ENCODE measurements around the gene SOBP. TPM values are rescaled to one million over a fixed set of nuclear protein-coding genes. Genes with fewer than 3 reads are reported as not detected.

Gene SOBP
- polyA plus RNA-seq, 1 donor = 4.6 TPM

DNA sequence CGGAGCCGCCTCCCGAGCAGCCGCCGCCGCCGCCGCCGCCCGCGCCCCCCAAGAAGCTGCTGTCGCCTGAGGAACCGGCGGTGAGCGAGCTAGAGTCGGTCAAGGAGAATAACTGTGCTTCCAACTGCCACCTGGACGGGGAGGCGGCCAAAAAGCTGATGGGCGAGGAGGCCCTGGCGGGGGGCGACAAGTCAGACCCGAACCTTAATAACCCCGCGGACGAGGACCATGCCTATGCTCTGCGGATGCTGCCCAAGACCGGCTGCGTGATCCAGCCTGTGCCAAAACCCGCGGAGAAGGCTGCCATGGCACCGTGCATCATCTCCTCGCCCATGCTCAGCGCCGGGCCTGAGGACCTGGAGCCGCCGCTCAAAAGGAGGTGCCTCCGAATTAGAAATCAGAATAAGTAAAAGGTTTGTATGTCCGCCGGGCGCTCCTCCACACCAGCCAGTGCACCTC is 145.2 kb downstream of the SOBP start:
- peaks cover 9% of the 10 kb centered on the region for H3K9me3 ChIP-seq (ENCODE audit: control insufficient read depth, low read depth, low read length)

DNA sequence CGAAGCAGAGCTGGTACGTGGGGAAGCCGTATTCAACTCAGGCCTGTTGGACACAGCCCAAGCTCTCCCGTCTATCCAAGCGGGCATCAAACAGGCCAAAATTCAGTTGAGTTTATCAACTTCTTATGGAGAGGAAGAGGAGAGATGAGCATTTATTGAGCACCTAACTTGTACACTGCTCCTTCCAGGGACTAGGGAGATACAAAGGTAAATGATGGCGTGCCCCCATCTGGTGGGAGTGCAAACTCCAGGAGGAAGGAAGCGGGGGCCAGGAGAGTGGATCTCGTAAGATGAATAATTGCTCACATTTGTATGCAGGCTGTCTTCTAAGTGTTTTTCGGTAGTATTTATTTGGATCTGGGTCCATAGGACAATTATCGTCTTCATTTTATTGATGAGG is 146.6 kb downstream of the SOBP start:
- peaks cover 46% of the 10 kb centered on the region for H3K27me3 ChIP-seq (ENCODE audit: control insufficient read depth, insufficient read depth, low read length)
- WGBS (ENCODE audit: insufficient coverage, low lambda C conversion rate) = 100% methylated on average over 1 of the region's 10 CpGs
- no peak overlapping the region for H3K27ac ChIP-seq (ENCODE audit: low read length)
- H3K4me1 ChIP-seq (ENCODE audit: control insufficient read depth, insufficient read depth, low read length) = peaks cover 2% of the 10 kb centered on the region
- H3K36me3 ChIP-seq (ENCODE audit: control insufficient read depth, insufficient read depth, low read length) = peaks cover 2% of the 10 kb centered on the region
- no peak overlapping the region for H3K4me3 ChIP-seq (ENCODE audit: low read length)
- no peak for DNase-seq
- H3K9me3 ChIP-seq (ENCODE audit: control insufficient read depth, low read depth, low read length) = peaks cover 9% of the 10 kb centered on the region

More for the DNA sequence above, 145.2 kb downstream of the SOBP start:
- no peak for DNase-seq
- Histone ChIP-seq H3K4me1 (ENCODE audit: control insufficient read depth, insufficient read depth, low read length) (peaks cover 2% of the 10 kb centered on the region), H3K27me3 (ENCODE audit: control insufficient read depth, insufficient read depth, low read length) (peaks cover 43% of the 10 kb centered on the region), H3K36me3 (ENCODE audit: control insufficient read depth, insufficient read depth, low read length) (no peaks in the 10 kb centered on the region), H3K27ac (ENCODE audit: low read length) (no peak overlapping the region), H3K4me3 (ENCODE audit: low read length) (no peak overlapping the region)
- no CpG with 5 or more reads among the region's 40 CpGs for WGBS (ENCODE audit: insufficient coverage, low lambda C conversion rate)

DNA sequence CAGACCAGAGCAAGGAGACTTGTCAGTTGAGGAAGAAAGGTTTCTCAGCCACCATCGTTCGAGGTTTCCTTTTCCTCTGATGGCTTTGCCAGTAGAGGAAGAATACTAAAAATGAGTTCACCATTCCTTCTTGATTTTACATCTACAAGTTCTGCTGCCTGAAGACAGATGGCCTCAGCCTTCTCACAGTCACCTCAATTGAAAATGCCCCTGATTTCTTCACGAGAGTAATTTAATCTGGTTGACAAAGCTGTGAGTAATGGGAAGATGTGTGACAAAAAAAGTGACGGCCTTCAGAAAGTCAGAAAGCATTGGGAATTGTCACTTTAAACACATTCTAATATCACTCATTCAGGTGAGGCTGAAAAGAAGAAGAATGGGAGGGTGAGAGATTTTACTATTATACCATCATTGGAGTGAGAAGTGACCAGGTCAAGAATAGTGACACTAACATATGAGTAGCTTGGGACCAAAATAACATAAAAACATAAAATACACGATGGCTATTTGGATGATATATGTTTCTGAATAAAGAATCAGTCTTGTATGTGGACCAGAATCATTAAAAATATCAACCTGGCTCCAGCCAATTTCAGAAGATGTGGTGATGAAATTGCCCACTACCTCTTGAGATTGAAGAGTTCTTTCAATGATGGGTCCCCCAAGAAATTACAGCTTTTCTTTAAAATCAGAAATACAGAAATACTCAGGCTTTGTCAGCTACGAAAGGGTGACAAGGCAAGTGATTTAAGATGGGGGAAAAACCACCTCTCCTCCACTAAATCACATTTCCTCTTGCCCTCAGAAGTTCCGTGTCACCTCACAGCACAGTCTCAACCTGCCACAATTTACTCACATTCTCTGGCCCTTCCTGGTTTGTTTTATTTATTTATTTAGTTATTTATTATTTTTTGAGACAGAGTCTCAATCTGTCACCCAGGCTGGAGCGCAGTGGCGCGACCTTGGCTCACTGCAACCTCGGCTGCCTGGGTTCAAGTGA is 147.7 kb downstream of the SOBP start:
- Histone ChIP-seq H3K27ac (ENCODE audit: low read length) (no peak overlapping the region), H3K27me3 (ENCODE audit: control insufficient read depth, insufficient read depth, low read length) (peaks cover 42% of the 10 kb centered on the region), H3K4me3 (ENCODE audit: low read length) (no peak overlapping the region), H3K4me1 (ENCODE audit: control insufficient read depth, insufficient read depth, low read length) (peaks cover 2% of the 10 kb centered on the region), H3K9me3 (ENCODE audit: control insufficient read depth, low read depth, low read length) (peaks cover 9% of the 10 kb centered on the region), H3K36me3 (ENCODE audit: control insufficient read depth, insufficient read depth, low read length) (peaks cover 3% of the 10 kb centered on the region)
- no CpG with 5 or more reads among the region's 11 CpGs for WGBS (ENCODE audit: insufficient coverage, low lambda C conversion rate)
- no peak for DNase-seq

DNA sequence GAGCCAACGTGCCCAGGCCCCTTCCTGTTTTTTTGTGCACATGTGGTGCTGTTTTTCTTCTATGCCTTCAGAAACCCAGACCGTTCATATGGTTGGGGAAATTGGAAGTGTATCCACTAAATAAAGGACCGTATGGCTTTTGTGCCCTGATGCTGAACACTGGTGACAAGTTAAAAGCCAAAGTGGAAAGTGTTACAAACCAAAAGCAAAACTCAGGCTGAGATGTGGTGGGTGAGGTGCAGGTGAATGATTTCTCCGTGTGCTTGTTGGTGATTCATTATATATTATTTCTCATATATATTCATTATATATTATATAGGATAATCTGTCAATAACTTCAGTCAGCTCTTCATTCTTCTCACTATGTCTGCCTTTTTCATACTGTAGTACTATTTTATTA is 148.6 kb downstream of the SOBP start:
- no peak for DNase-seq
- Histone ChIP-seq H3K4me1 (ENCODE audit: control insufficient read depth, insufficient read depth, low read length) (peaks cover 2% of the 10 kb centered on the region), H3K27ac (ENCODE audit: low read length) (no peak overlapping the region), H3K36me3 (ENCODE audit: control insufficient read depth, insufficient read depth, low read length) (peaks cover 3% of the 10 kb centered on the region), H3K9me3 (ENCODE audit: control insufficient read depth, low read depth, low read length) (peaks cover 9% of the 10 kb centered on the region), H3K4me3 (ENCODE audit: low read length) (no peak overlapping the region), H3K27me3 (ENCODE audit: control insufficient read depth, insufficient read depth, low read length) (peaks cover 35% of the 10 kb centered on the region)
- WGBS (ENCODE audit: insufficient coverage, low lambda C conversion rate) = 100% methylated on average over 1 of the region's 4 CpGs

DNA sequence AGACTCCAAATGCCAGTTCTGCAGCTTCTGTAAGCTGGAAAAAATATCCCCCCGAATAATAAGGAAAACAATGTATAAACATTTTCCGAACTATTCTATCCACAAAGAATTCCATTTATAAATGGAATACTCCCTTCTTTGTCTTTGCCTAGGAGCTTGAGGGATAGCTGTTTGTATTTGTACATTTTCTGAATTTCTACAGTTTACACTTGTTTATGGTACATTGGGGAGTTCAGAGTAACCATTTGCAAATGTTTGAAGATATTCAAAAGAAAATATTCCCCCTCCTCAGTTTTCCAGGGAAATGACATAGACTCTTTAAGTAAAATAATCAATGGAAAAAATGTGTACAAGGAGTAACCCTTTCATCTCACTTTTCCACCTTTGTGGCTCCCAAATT is 149.6 kb downstream of the SOBP start:
- H3K27ac ChIP-seq (ENCODE audit: low read length) = no peak overlapping the region
- peaks cover 25% of the 10 kb centered on the region for H3K27me3 ChIP-seq (ENCODE audit: control insufficient read depth, insufficient read depth, low read length)
- H3K4me1 ChIP-seq (ENCODE audit: control insufficient read depth, insufficient read depth, low read length) = no peaks in the 10 kb centered on the region
- 67% methylated on average over 1 of the region's 2 CpGs for WGBS (ENCODE audit: insufficient coverage, low lambda C conversion rate)
- peaks cover 3% of the 10 kb centered on the region for H3K36me3 ChIP-seq (ENCODE audit: control insufficient read depth, insufficient read depth, low read length)
- no peaks in the 10 kb centered on the region for H3K9me3 ChIP-seq (ENCODE audit: control insufficient read depth, low read depth, low read length)
- DNase-seq = no peak
- no peak overlapping the region for H3K4me3 ChIP-seq (ENCODE audit: low read length)

DNA sequence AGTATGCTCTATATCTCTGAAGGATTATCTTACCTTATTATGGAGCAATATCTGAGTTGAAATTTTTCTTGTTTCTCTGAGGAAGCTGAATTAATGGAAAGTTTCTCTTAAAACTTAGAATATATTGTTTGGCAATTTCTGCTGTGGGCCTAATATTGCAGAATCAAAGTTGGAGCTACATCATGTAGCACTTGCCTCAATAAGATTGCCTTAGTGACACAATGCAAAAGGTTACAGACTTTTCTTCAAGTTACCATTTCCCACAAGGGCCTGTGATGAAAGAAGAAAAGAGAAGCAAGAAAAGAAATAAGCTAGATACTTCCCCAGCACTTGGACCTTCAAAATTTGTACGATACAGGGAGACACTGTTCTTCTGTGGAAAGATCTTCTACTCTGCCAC is 151.2 kb downstream of the SOBP start:
- Histone ChIP-seq H3K27ac (ENCODE audit: low read length) (no peak overlapping the region), H3K36me3 (ENCODE audit: control insufficient read depth, insufficient read depth, low read length) (peaks cover 3% of the 10 kb centered on the region)
- WGBS (ENCODE audit: insufficient coverage, low lambda C conversion rate) = no CpG with 5 or more reads among the region's 1 CpG

DNA sequence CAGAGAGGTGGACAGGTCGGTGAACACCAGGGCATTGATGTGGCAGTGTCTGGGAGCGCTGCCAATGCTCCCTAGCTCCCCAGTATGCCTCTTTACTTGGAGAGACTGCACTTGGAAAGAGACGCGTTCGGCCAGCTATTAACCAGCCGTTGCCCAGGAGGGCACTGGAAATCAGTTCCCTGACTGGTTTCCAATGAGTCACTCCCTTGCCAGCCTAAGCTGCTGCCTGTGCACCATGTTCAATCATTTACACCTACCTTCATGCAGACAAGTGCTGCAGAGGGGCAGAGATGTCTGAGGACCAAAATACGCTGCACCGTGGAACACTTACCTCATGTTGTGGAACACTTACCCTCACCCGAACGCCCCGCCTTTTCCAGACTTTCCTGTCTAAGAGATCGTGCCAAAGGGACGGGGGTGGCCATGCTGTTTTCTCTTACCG is 151.6 kb downstream of the SOBP start:
- H3K9me3 ChIP-seq (ENCODE audit: control insufficient read depth, low read depth, low read length) = no peaks in the 10 kb centered on the region
- H3K36me3 ChIP-seq (ENCODE audit: control insufficient read depth, insufficient read depth, low read length) = peaks cover 3% of the 10 kb centered on the region
- H3K4me1 ChIP-seq (ENCODE audit: control insufficient read depth, insufficient read depth, low read length) = no peaks in the 10 kb centered on the region
- no peak overlapping the region for H3K27ac ChIP-seq (ENCODE audit: low read length)
- H3K27me3 ChIP-seq (ENCODE audit: control insufficient read depth, insufficient read depth, low read length) = peaks cover 9% of the 10 kb centered on the region
- no peak overlapping the region for H3K4me3 ChIP-seq (ENCODE audit: low read length)
- no peak for DNase-seq
- no CpG with 5 or more reads among the region's 14 CpGs for WGBS (ENCODE audit: insufficient coverage, low lambda C conversion rate)

More for the DNA sequence above, 151.2 kb downstream of the SOBP start:
- Histone ChIP-seq H3K4me1 (ENCODE audit: control insufficient read depth, insufficient read depth, low read length) (no peaks in the 10 kb centered on the region), H3K9me3 (ENCODE audit: control insufficient read depth, low read depth, low read length) (no peaks in the 10 kb centered on the region), H3K27me3 (ENCODE audit: control insufficient read depth, insufficient read depth, low read length) (peaks cover 13% of the 10 kb centered on the region), H3K4me3 (ENCODE audit: low read length) (no peak overlapping the region)
- DNase-seq = no peak

DNA sequence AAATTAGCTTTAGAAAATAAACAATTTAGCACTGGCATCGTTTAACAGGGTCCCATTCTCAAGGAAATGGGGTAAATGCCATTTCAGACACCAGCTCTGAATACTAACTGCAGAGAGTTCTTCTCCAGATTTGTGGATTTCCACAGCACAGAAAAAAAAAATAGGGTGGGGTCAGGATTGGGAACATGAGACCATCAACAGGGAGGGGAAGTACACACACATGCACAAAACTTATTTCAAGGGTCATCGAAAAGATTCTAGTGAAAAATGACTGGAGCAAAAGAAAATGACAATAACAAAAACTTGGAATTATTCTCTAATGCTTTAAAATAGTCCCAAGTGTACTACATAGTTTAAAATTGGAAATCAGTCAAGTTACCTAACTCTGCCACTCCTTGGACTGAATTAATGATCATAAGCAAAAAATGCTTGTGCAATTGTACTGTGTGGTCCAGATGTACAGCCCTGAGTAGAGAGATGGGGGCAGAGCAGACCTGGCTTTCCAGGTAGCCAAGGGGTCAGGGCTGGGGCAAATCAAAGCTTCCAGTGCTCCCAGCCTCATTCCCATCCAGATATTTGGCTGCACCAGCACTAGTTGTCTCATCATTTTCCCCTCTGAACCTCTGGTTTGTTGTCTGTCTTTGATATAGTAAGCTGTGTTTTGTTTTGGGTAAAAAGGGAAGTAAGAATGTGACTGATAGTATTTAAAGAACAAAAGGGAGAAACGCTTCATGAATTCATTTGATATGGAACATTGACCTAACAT is 152.4 kb downstream of the SOBP start:
- Histone ChIP-seq H3K4me3 (ENCODE audit: low read length) (no peak overlapping the region), H3K36me3 (ENCODE audit: control insufficient read depth, insufficient read depth, low read length) (peaks cover 3% of the 10 kb centered on the region), H3K9me3 (ENCODE audit: control insufficient read depth, low read depth, low read length) (no peaks in the 10 kb centered on the region), H3K27me3 (ENCODE audit: control insufficient read depth, insufficient read depth, low read length) (peaks cover 5% of the 10 kb centered on the region), H3K27ac (ENCODE audit: low read length) (no peak overlapping the region), H3K4me1 (ENCODE audit: control insufficient read depth, insufficient read depth, low read length) (no peaks in the 10 kb centered on the region)
- DNase-seq = no peak
- 75% methylated on average over 1 of the region's 3 CpGs for WGBS (ENCODE audit: insufficient coverage, low lambda C conversion rate)

DNA sequence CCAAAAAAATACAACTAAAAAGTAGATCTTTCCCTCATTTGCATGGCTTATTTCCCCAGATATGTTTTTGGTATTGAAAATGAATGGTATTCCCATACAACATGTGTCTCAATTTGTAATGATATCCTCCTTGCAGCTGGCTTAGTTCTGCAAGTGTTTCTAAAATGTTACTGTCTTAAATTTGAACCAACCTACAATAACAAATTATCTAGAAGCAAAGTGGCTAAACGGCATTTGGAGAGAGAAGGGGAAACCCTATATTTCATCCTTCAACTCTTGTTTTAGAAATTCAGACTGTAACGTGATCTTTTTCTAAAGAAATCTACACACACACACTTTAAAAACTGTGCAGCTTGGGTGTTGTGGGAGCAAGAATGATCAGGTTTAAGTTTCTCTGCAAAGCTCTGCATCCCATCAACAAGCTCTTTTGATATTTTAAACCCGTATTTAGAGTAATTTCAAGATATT is 153.0 kb downstream of the SOBP start:
- peaks cover 3% of the 10 kb centered on the region for H3K36me3 ChIP-seq (ENCODE audit: control insufficient read depth, insufficient read depth, low read length)
- no peaks in the 10 kb centered on the region for H3K9me3 ChIP-seq (ENCODE audit: control insufficient read depth, low read depth, low read length)
- no peak overlapping the region for H3K27ac ChIP-seq (ENCODE audit: low read length)
- DNase-seq = no peak
- no peaks in the 10 kb centered on the region for H3K4me1 ChIP-seq (ENCODE audit: control insufficient read depth, insufficient read depth, low read length)
- H3K4me3 ChIP-seq (ENCODE audit: low read length) = no peak overlapping the region
- 90% methylated on average over 2 of the region's 3 CpGs for WGBS (ENCODE audit: insufficient coverage, low lambda C conversion rate)
- peaks cover 3% of the 10 kb centered on the region for H3K27me3 ChIP-seq (ENCODE audit: control insufficient read depth, insufficient read depth, low read length)

DNA sequence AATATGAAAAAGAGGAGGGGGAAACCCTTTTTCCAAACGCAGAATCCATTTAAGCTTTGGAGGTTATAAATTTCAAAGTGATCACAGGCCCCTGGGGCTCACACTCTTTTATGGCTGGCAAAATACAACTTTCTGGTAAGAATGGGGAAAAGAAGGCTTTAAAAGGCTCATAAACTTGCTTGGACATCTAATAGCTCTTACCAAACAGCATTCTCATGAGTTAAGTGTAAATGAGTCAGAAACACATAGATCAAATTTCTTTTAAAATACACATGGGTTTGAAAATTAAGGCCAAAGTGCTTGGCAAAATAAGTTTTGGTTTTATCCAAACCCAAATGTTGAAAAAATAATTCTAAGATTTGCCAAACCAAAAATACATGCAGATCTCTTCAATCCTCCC is 154.6 kb downstream of the SOBP start:
- H3K36me3 ChIP-seq (ENCODE audit: control insufficient read depth, insufficient read depth, low read length) = peaks cover 3% of the 10 kb centered on the region

More for the DNA sequence above, 154.6 kb downstream of the SOBP start:
- H3K27me3 ChIP-seq (ENCODE audit: control insufficient read depth, insufficient read depth, low read length) = peaks cover 3% of the 10 kb centered on the region
- no peak overlapping the region for H3K4me3 ChIP-seq (ENCODE audit: low read length)
- no peak for DNase-seq
- WGBS (ENCODE audit: insufficient coverage, low lambda C conversion rate) = no CpG with 5 or more reads among the region's 1 CpG
- H3K9me3 ChIP-seq (ENCODE audit: control insufficient read depth, low read depth, low read length) = no peaks in the 10 kb centered on the region
- no peak overlapping the region for H3K27ac ChIP-seq (ENCODE audit: low read length)
- no peaks in the 10 kb centered on the region for H3K4me1 ChIP-seq (ENCODE audit: control insufficient read depth, insufficient read depth, low read length)

Measured in large intestine (tissue), 3 donors.